PC-9 (cell line): ENCODE results near the gene FBXO28. TPM values are rescaled to one million over a fixed set of nuclear protein-coding genes. Genes with fewer than 3 reads are reported as not detected.

Source experiments
- BruUV-seq: library from RNA; stranded (reverse); fragments of 400-500 nt; replicated peaks from 2 replicates; lab custom pipeline; 2021; lab: Mats Ljungman, UMichigan
- CTCF ChIA-PET: fragments of 300-600 bp; sonication (Branson Sonifier 250); formaldehyde crosslinking; loops from one replicate; lab custom pipeline; 2022; ENCODE audit warnings: antibody characterized with exemption; lab: Charles Lee
- POLR2A ChIA-PET: fragments of 300-600 bp; sonication (Branson Sonifier 250); formaldehyde crosslinking; loops from one replicate; lab custom pipeline; 2022; ENCODE audit warnings: antibody characterized with exemption; ENCODE audit not compliant: unreplicated experiment; lab: Charles Lee
- DNase-seq, 2 experiments: peaks; one replicate each; pipeline versions ENCODE4 v3.0.0 to v3.0.0-alpha.2; 2015 to 2022; ENCODE audit warnings: mixed read lengths in 1 of 2
- H2AFZ ChIP-seq: fragments of 200-600 bp; sonication (generic); 2 replicates; pipeline ENCODE4 v1.8.1; 2017; ENCODE audit warnings: antibody characterized with exemption
- H3F3A ChIP-seq: fragments of 200-600 bp; sonication (generic); 2 replicates; pipeline ENCODE4 v1.8.1; 2017; ENCODE audit warnings: antibody characterized with exemption, mild to moderate bottlenecking, low read depth; ENCODE audit not compliant: insufficient read depth
- H3K27ac ChIP-seq: fragments of 200-600 bp; sonication (generic); 2 replicates; pipeline ENCODE4 v1.6.1; 2016; ENCODE audit warnings: mixed run types
- H3K27me3 ChIP-seq: fragments of 200-600 bp; sonication (generic); 2 replicates; pipeline ENCODE4 v1.6.1; 2016; ENCODE audit warnings: low read depth, mixed run types; ENCODE audit not compliant: insufficient read depth
- H3K36me3 ChIP-seq: fragments of 200-600 bp; sonication (generic); 2 replicates; pipeline ENCODE4 v1.6.1; 2016; ENCODE audit warnings: low read depth, mixed run types
- H3K4me1 ChIP-seq: fragments of 200-600 bp; sonication (generic); replicated peaks from 2 replicates; pipeline ENCODE4 v1.6.1; 2016; ENCODE audit warnings: mixed run types; ENCODE audit not compliant: insufficient read depth
- H3K4me2 ChIP-seq: fragments of 200-600 bp; sonication (generic); 2 replicates; pipeline ENCODE4 v1.6.1; 2017; ENCODE audit warnings: mixed run types
- H3K4me3 ChIP-seq: fragments of 200-600 bp; sonication (generic); 2 replicates; pipeline ENCODE4 v1.6.1; 2016; ENCODE audit warnings: mixed run types
- H3K79me2 ChIP-seq: fragments of 200-600 bp; sonication (generic); 2 replicates; pipeline ENCODE4 v1.6.1; 2017; ENCODE audit warnings: low read depth, mixed run types
- H3K9me2 ChIP-seq: fragments of 200-600 bp; sonication (generic); 2 replicates; pipeline ENCODE4 v1.8.1; 2017; ENCODE audit warnings: mild to moderate bottlenecking; ENCODE audit not compliant: insufficient read depth
- H3K9me3 ChIP-seq: fragments of 200-600 bp; sonication (generic); 2 replicates; pipeline ENCODE4 v1.8.1; 2016; ENCODE audit warnings: low read depth; ENCODE audit not compliant: insufficient read depth
- H4K20me1 ChIP-seq: fragments of 200-600 bp; sonication (generic); 2 replicates; pipeline ENCODE4 v1.8.1; 2017; ENCODE audit not compliant: insufficient read depth
- CTCF ChIP-seq: fragments of 200-600 bp; sonication (generic); conservative IDR thresholded peaks from 2 replicates; pipeline ENCODE4 v1.6.1; 2017; ENCODE audit warnings: mixed run types, antibody characterized with exemption, mild to moderate bottlenecking, moderate library complexity
- EZH2 ChIP-seq: fragments of 200-600 bp; sonication (generic); IDR thresholded peaks from 2 replicates; pipeline ENCODE4 v1.8.0; 2017; ENCODE audit warnings: antibody characterized with exemption, low read depth
- intact Hi-C: fragments of 100-400 bp; cut with micrococcal nuclease; formaldehyde crosslinking; loops from one replicate; pipeline ENCODE4 v1.10.0; 2022; ENCODE audit not compliant: unreplicated experiment
- total RNA-seq: library from RNA; stranded (reverse); gene quantifications from 2 replicates; pipeline ENCODE4 v1.2.3, GENCODE V29; 2021

FBXO28 gene
- total RNA-seq, 1 experiment from 2014 or later, result 48.1 TPM

GRCh38 chr1:224172229-224172628 lies 58.3 kb downstream of the FBXO28 start:
- peaks cover 12% of the 10 kb centered on the region; the same call in 1 of the 2 replicates for H3F3A ChIP-seq
- no peaks in the 10 kb centered on the region; the same call in 1 of the 2 replicates for H3K9me3 ChIP-seq
- no peaks in the 10 kb centered on the region for H4K20me1 ChIP-seq
- no peak overlapping the region for H3K4me3 ChIP-seq
- no peak overlapping the region for H3K4me2 ChIP-seq
- H3K79me2 ChIP-seq, result no peaks in the 10 kb centered on the region
- H3K36me3 ChIP-seq, result no peaks in the 10 kb centered on the region
- DNase-seq, result no peak
- H3K27me3 ChIP-seq, result no peaks in the 10 kb centered on the region
- no peak overlapping the region for H2AFZ ChIP-seq
- no TSS peak for BruUV-seq
- intact Hi-C loops, result no loop called here
- peaks cover 23% of the 10 kb centered on the region for H3K4me1 ChIP-seq
- no peaks in the 10 kb centered on the region for H3K9me2 ChIP-seq
- H3K27ac ChIP-seq, result no peak overlapping the region
- POLR2A ChIA-PET, result no interaction called here
- CTCF ChIA-PET, result interaction anchor here (0.6 kb wide), 1 partner anchor 55 kb away, joined by 4 read pairs; no protein-coding TSS in a partner anchor
- TF ChIP-seq EZH2 (no peak), CTCF (no peak)

GRCh38 chr1:224173523-224173922 lies 59.6 kb downstream of the FBXO28 start:
- Histone ChIP-seq H3K36me3 (no peaks in the 10 kb centered on the region), H4K20me1 (no peaks in the 10 kb centered on the region), H3K4me3 (no peak overlapping the region), H3K27ac (no peak overlapping the region), H3F3A (peaks cover 10% of the 10 kb centered on the region; the same call in 1 of the 2 replicates), H3K9me3 (no peaks in the 10 kb centered on the region; the same call in 1 of the 2 replicates), H3K9me2 (no peaks in the 10 kb centered on the region), H2AFZ (no peak overlapping the region), H3K4me2 (no peak overlapping the region), H3K4me1 (peaks cover 22% of the 10 kb centered on the region), H3K27me3 (no peaks in the 10 kb centered on the region), H3K79me2 (no peaks in the 10 kb centered on the region)
- CTCF ChIA-PET, result no interaction called here
- no peak for TF ChIP-seq CTCF
- TF ChIP-seq EZH2, result no peak
- intact Hi-C loops, result no loop called here
- DNase-seq, result peak in 1 of 2 experiments; percentile 45
- POLR2A ChIA-PET, result no interaction called here
- BruUV-seq, result no TSS peak

GRCh38 chr1:224175617-224176016 lies 61.7 kb downstream of the FBXO28 start:
- Histone ChIP-seq H3K4me1 (0 out of 2 replicates have a peak, but pooled peaks cover under 1% of the 10 kb centered on the region), H3K9me2 (no peaks in the 10 kb centered on the region), H3K79me2 (no peaks in the 10 kb centered on the region), H3K4me3 (no peak overlapping the region), H3K9me3 (no peaks in the 10 kb centered on the region; the same call in 1 of the 2 replicates), H3K27me3 (no peaks in the 10 kb centered on the region), H2AFZ (no peak overlapping the region), H3K36me3 (no peaks in the 10 kb centered on the region), H3K4me2 (no peak overlapping the region), H3K27ac (no peak overlapping the region), H4K20me1 (no peaks in the 10 kb centered on the region), H3F3A (peaks cover 6% of the 10 kb centered on the region; the same call in 1 of the 2 replicates)
- POLR2A ChIA-PET, result no interaction called here
- TF ChIP-seq CTCF, result no peak
- TF ChIP-seq EZH2, result no peak
- no TSS peak for BruUV-seq
- CTCF ChIA-PET, result no interaction called here
- no peak for DNase-seq
- intact Hi-C loops, result no loop called here
